ENCODE results near the gene MRGPRG. TPM values are rescaled to one million over a fixed set of nuclear protein-coding genes. Genes with fewer than 3 reads are reported as not detected.

MRGPRG gene
- total RNA-seq, 1 experiment from 2014 or later: not detected

GRCh38 chr11:3226846-3227567 lies 8.4 kb upstream of the MRGPRG start:
- Histone ChIP-seq H4K20me1 (ENCODE audit: insufficient read depth) (no peaks in the 10 kb centered on the region), H3K9me3 (ENCODE audit: control insufficient read depth in 1 of 2, insufficient read depth in 1 of 2, low read depth in 1 of 2, low read length in 2 of 2) (no peaks in the 10 kb centered on the region), H3K4me1 (ENCODE audit: control insufficient read depth in 1 of 2, insufficient read depth in 2 of 2, low read length in 2 of 2) (no peaks in the 10 kb centered on the region), H3K9me2 (ENCODE audit: insufficient read depth) (no peaks in the 10 kb centered on the region), H3K36me3 (ENCODE audit: control insufficient read depth in 1 of 2, insufficient read depth in 2 of 2, low read length in 2 of 2) (no peaks in the 10 kb centered on the region), H3K4me2 (ENCODE audit: low read length) (no peak overlapping the region), H3K27me3 (ENCODE audit: insufficient read depth, low read length) (no peaks in the 10 kb centered on the region), H3K4me3 (replicated peaks in 1 of 2; ENCODE audit: low read depth in 1 of 2, low read length in 2 of 2) (no peak overlapping the region), H3K27ac (ENCODE audit: low read depth, low read length) (no peak overlapping the region), H2AFZ (ENCODE audit: low read depth, low read length, poor library complexity, severe bottlenecking) (no peak overlapping the region), H3K79me2 (ENCODE audit: insufficient read depth, low read length) (no peaks in the 10 kb centered on the region), H3K9ac (ENCODE audit: low read length) (no peak overlapping the region)
- ATAC-seq (no peak), DNase-seq (ENCODE audit: low read depth, low spot score) (no peak)
- intact Hi-C loops (cut with micrococcal nuclease): no loop called here
- POLR2A ChIA-PET: no interaction called here
- TF ChIP-seq CBX3 (IDR thresholded peaks at IDR 0.05; ENCODE audit: low read depth) (no peak), EGR1 (IDR thresholded peaks at IDR 0.05; ENCODE audit: low read depth) (no peak), SP1 (IDR thresholded peaks at IDR 0.05; ENCODE audit: low read depth) (no peak), FOSL1 (IDR thresholded peaks at IDR 0.05; ENCODE audit: low read depth) (no peak)
- CTCF ChIA-PET: no interaction called here
- RAD21 ChIA-PET (ENCODE audit: low non-redundant PET in 1 of 2, low total read pairs in 2 of 2, uncharacterized antibody in 2 of 2, unreplicated experiment in 2 of 2): no interaction called here
- BruUV-seq (replicated peaks): no TSS peak

GRCh38 chr11:3225826-3226750 lies 7.5 kb upstream of the MRGPRG start:
- Histone ChIP-seq H3K27ac (ENCODE audit: low read depth, low read length) (no peak overlapping the region), H3K36me3 (ENCODE audit: control insufficient read depth in 1 of 2, insufficient read depth in 2 of 2, low read length in 2 of 2) (no peaks in the 10 kb centered on the region), H3K4me2 (ENCODE audit: low read length) (no peak overlapping the region), H3K4me1 (ENCODE audit: control insufficient read depth in 1 of 2, insufficient read depth in 2 of 2, low read length in 2 of 2) (peaks cover 0 to under 1% of the 10 kb centered on the region in 2 experiments; a peak in 3 of 4 replicates), H3K9me3 (ENCODE audit: control insufficient read depth in 1 of 2, insufficient read depth in 1 of 2, low read depth in 1 of 2, low read length in 2 of 2) (no peaks in the 10 kb centered on the region), H4K20me1 (ENCODE audit: insufficient read depth) (no peaks in the 10 kb centered on the region), H3K9ac (ENCODE audit: low read length) (no peak overlapping the region), H2AFZ (ENCODE audit: low read depth, low read length, poor library complexity, severe bottlenecking) (no peak overlapping the region), H3K79me2 (ENCODE audit: insufficient read depth, low read length) (no peaks in the 10 kb centered on the region), H3K4me3 (replicated peaks in 1 of 2; ENCODE audit: low read depth in 1 of 2, low read length in 2 of 2) (no peak overlapping the region), H3K9me2 (ENCODE audit: insufficient read depth) (no peaks in the 10 kb centered on the region), H3K27me3 (ENCODE audit: insufficient read depth, low read length) (no peaks in the 10 kb centered on the region)
- CTCF ChIA-PET: no interaction called here
- ATAC-seq (no peak), DNase-seq (ENCODE audit: low read depth, low spot score) (no peak)
- POLR2A ChIA-PET: no interaction called here
- intact Hi-C loops (cut with micrococcal nuclease): no loop called here
- BruUV-seq (replicated peaks): no TSS peak
- RAD21 ChIA-PET (ENCODE audit: low non-redundant PET in 1 of 2, low total read pairs in 2 of 2, uncharacterized antibody in 2 of 2, unreplicated experiment in 2 of 2): no interaction called here
- TF ChIP-seq YY1 (IDR thresholded peaks at IDR 0.05; ENCODE audit: extremely low read depth, insufficient replicate concordance, low read depth, low read length) (no peak), CTCF (IDR thresholded peaks at IDR 0.05 in 2 of 3, conservative IDR thresholded peaks at IDR 0.05 in 1 of 3; ENCODE audit: borderline replicate concordance in 1 of 3, insufficient read depth in 1 of 3, low read depth in 2 of 3, low read length in 2 of 3) (no peak), POLR2AphosphoS5 (IDR thresholded peaks at IDR 0.05; ENCODE audit: low read depth, low read length) (no peak), ZFX (IDR thresholded peaks at IDR 0.05) (no peak), TCF7L2 (IDR thresholded peaks at IDR 0.05; ENCODE audit: borderline replicate concordance, extremely low read depth, insufficient read depth, insufficient read length) (no peak), JUND (IDR thresholded peaks at IDR 0.05) (no peak), POLR2A (IDR thresholded peaks at IDR 0.05; ENCODE audit: borderline replicate concordance, extremely low read depth, insufficient read depth, insufficient read length) (no peak), REST (IDR thresholded peaks at IDR 0.05; ENCODE audit: low read depth) (no peak), FOSL1 (IDR thresholded peaks at IDR 0.05; ENCODE audit: low read depth) (no peak), SRF (IDR thresholded peaks at IDR 0.05; ENCODE audit: low read depth) (no peak), CEBPB (IDR thresholded peaks at IDR 0.05; ENCODE audit: low read depth) (no peak), EGR1 (IDR thresholded peaks at IDR 0.05; ENCODE audit: low read depth) (no peak)

Measured in HCT116 (cell line).